HG03571 (cell line): Measurements from ENCODE around the gene THAP3.
"Not testable (repeated sequence)": the region's sequence is repeated elsewhere in the genome, so short reads cannot be mapped to it uniquely, and the experiment has no call there.

ENCODE experiments used
- ATAC-seq: cut with Tn5 transposase; IDR thresholded peaks from one replicate; pipeline ENCODE4 v1.9.1; 2021; ENCODE audit not compliant: unreplicated experiment

The THAP3 gene

GRCh38 chr1:6590046-6590445 is 34.6 kb upstream of the THAP3 start:
- ATAC-seq: no peak

GRCh38 chr1:6591222-6591621 is 33.4 kb upstream of the THAP3 start:
- no peak for ATAC-seq

- ATAC-seq: no peak
Measured at GRCh38 chr1:6591644-6592043, 33.0 kb upstream of the THAP3 start.

- no peak for ATAC-seq
Measured at GRCh38 chr1:6592441-6592840, 32.2 kb upstream of the THAP3 start.

GRCh38 chr1:6592865-6593593 is 31.6 kb upstream of the THAP3 start:
- ATAC-seq: no peak

GRCh38 chr1:6593810-6594209 is 30.9 kb upstream of the THAP3 start:
- ATAC-seq: no peak

- no peak for ATAC-seq
Measured at GRCh38 chr1:6594977-6595740, 29.5 kb upstream of the THAP3 start.

- no peak for ATAC-seq
Measured at GRCh38 chr1:6596351-6596750, 28.3 kb upstream of the THAP3 start.

GRCh38 chr1:6596886-6597776 is 27.5 kb upstream of the THAP3 start:
- no peak for ATAC-seq

GRCh38 chr1:6597777-6598131 is 26.9 kb upstream of the THAP3 start:
- ATAC-seq: no peak

- no peak for ATAC-seq
Measured at GRCh38 chr1:6599141-6599975, 25.3 kb upstream of the THAP3 start.

GRCh38 chr1:6599991-6600390 is 24.7 kb upstream of the THAP3 start:
- ATAC-seq: not testable (repeated sequence)

- no peak for ATAC-seq
Measured at GRCh38 chr1:6600410-6601048, 24.1 kb upstream of the THAP3 start.

GRCh38 chr1:6601049-6601922 is 23.4 kb upstream of the THAP3 start:
- no peak for ATAC-seq

GRCh38 chr1:6601923-6602668 is 22.6 kb upstream of the THAP3 start:
- ATAC-seq: peak; percentile 38

GRCh38 chr1:6602669-6603237 is 21.9 kb upstream of the THAP3 start, which contains the start of gene KLHL21:
Gene KLHL21 (minus strand): TSS chr1:6602869. CDS start chr1:6602817, 52 bp downstream.
- peak; percentile 48 for ATAC-seq

- peak; percentile 24 for ATAC-seq
Measured at GRCh38 chr1:6603238-6603914, 21.3 kb upstream of the THAP3 start.
